GM12891 (cell line): ENCODE measurements around the gene MAP3K7.

Source experiments
- PAX5 ChIP-seq: IDR thresholded peaks from 2 replicates; pipeline ENCODE4 v1.6.1; 2011; ENCODE audit warnings: low read length, moderate library complexity, mild to moderate bottlenecking; ENCODE audit not compliant: insufficient read depth, severe bottlenecking
- POLR2A ChIP-seq: IDR thresholded peaks from 2 replicates; pipeline ENCODE4 v1.6.1; 2011; ENCODE audit warnings: low read depth, low read length, control low read depth
- POLR2AphosphoS5 ChIP-seq: IDR thresholded peaks from 2 replicates; pipeline ENCODE4 v1.6.1; 2011; ENCODE audit warnings: low read depth, low read length, control low read depth
- POU2F2 ChIP-seq: IDR thresholded peaks from 2 replicates; pipeline ENCODE4 v1.6.1; 2011; ENCODE audit warnings: low read depth, mild to moderate bottlenecking, control low read depth, low read length, moderate library complexity
- SPI1 ChIP-seq: IDR thresholded peaks from 2 replicates; pipeline ENCODE4 v1.6.1; 2011; ENCODE audit warnings: low read depth, low read length, control low read depth
- TAF1 ChIP-seq: IDR thresholded peaks from 2 replicates; pipeline ENCODE4 v1.6.1; 2011; ENCODE audit warnings: low read depth, low read length, control low read depth

- TF ChIP-seq POLR2A (no peak), POLR2AphosphoS5 (no peak), SPI1 (no peak), TAF1 (no peak), POU2F2 (no peak), PAX5 (no peak)
Observed at GRCh38 chr6:90557006-90557405, 29.9 kb downstream of the MAP3K7 start.
